Transverse colon (tissue), 3 donors: Measurements from ENCODE around the gene PFKFB4.

Experiments
- CTCF ChIP-seq, 5 experiments: fragments of 200-600 bp in 3 of 5; fragments of 450-650 bp in 2 of 5; sonication (generic) in 3 of 5; IDR thresholded peaks; 1 replicate in 2 of 5; 2 replicates in 3 of 5; pipeline ENCODE4 v1.5.1; 2016 to 2017; ENCODE audit warnings: antibody characterized with exemption in 5 of 5, inconsistent platforms in 3 of 5, mild to moderate bottlenecking in 2 of 5, moderate library complexity in 1 of 5
- POLR2A ChIP-seq: fragments of 450-650 bp; IDR thresholded peaks from one replicate; pipeline ENCODE4 v1.6.1; 2016; ENCODE audit warnings: antibody characterized with exemption, mild to moderate bottlenecking, moderate library complexity

GRCh38 chr3:48553886-48554845 is 2.4 kb downstream of the PFKFB4 start:
- TF ChIP-seq CTCF (IDR thresholded peaks at IDR 0.05), result no peak
- TF ChIP-seq POLR2A, result no peak
